HepG2 (cell line): Measurements from ENCODE around the gene WBP1. TPM values are rescaled to one million over a fixed set of nuclear protein-coding genes. Genes with fewer than 3 reads are reported as not detected.
A peak's percentile ranks its signal among the peaks of the same experiment; 100 is the strongest.

Experiments
- ATAC-seq: fragments of 200-7000 bp; cut with Tn5 transposase; 3 replicates; pipeline ENCODE4 v1.9.1; 2020; ENCODE audit warnings: mild to moderate bottlenecking, moderate library complexity
- BruUV-seq: library from RNA; stranded (reverse); fragments of 400-500 nt; replicated peaks from 2 replicates; lab custom pipeline; 2021; lab: Mats Ljungman, UMichigan
- CTCF ChIA-PET: fragments of 300-600 bp; formaldehyde crosslinking; extraction: SDS; loops from one replicate; lab custom pipeline; 2021; ENCODE audit warnings: low total read pairs, inconsistent platforms, low intra/inter-chr PET ratio; lab: Yijun Ruan, JAX
- POLR2A ChIA-PET: fragments of 350-600 bp; sonication (Branson Sonifier 250); formaldehyde crosslinking; loops from one replicate; lab custom pipeline; 2020; ENCODE audit warnings: antibody characterized with exemption, inconsistent platforms; lab: Yijun Ruan, JAX
- DNase-seq: peaks from one replicate; pipeline ENCODE4 v3.0.0-alpha.2; 2015; ENCODE audit warnings: low spot score
- FAIRE-seq: peaks from 3 replicates; lab custom pipeline; 2011; peaks lifted over from hg19 to GRCh38; lab: Jason Lieb, UNC
- H2AFZ ChIP-seq: one replicate; pipeline ENCODE4 v1.6.1; 2011; ENCODE audit warnings: low read length, inconsistent platforms
- H3K27ac ChIP-seq: fragments of 300-600 bp; 3 replicates; pipeline ENCODE4 v1.8.0; 2011; ENCODE audit warnings: mixed run types, mild to moderate bottlenecking, mixed read lengths, low read length, inconsistent platforms; ENCODE audit not compliant: insufficient read depth; ENCODE audit errors: extremely low read length
- H3K27me3 ChIP-seq, 2 experiments: fragments of 200-600 bp in 1 of 2; 2 replicates in 1 of 2; 3 replicates in 1 of 2; pipeline versions ENCODE4 v1.6.0 to v1.8.0; 2011; ENCODE audit warnings: low read length in 2 of 2, mild to moderate bottlenecking in 2 of 2, moderate library complexity in 2 of 2, inconsistent platforms in 1 of 2; ENCODE audit not compliant: insufficient read depth in 2 of 2, control insufficient read depth in 1 of 2
- H3K36me3 ChIP-seq, 2 experiments: fragments of 200-600 bp in 1 of 2; replicated peaks in 1 of 2; 2 replicates in 1 of 2; 3 replicates in 1 of 2; pipeline versions ENCODE4 v1.5.1 to v1.8.0; 2011; ENCODE audit warnings: low read length in 2 of 2, inconsistent platforms in 1 of 2; ENCODE audit not compliant: insufficient read depth in 2 of 2, control insufficient read depth in 1 of 2
- H3K4me1 ChIP-seq: 2 replicates; pipeline ENCODE4 v1.5.1; 2012; ENCODE audit warnings: low read length, inconsistent platforms; ENCODE audit not compliant: insufficient read depth
- H3K4me2 ChIP-seq: 2 replicates; pipeline ENCODE4 v1.6.0; 2011; ENCODE audit warnings: low read depth, low read length, inconsistent platforms
- H3K4me3 ChIP-seq, 3 experiments: fragments of 200-600 bp in 1 of 3; sonication (generic), shearing (Covaris generic) in 1 of 3; replicated peaks in 1 of 3; 2 replicates each; pipeline ENCODE4 v1.5.1; 2011 to 2016; ENCODE audit warnings: low read length in 3 of 3, inconsistent platforms in 2 of 3, low read depth in 2 of 3, mild to moderate bottlenecking in 2 of 3, control low read depth in 1 of 3, mixed read lengths in 1 of 3; ENCODE audit not compliant: insufficient read depth in 1 of 3
- H3K79me2 ChIP-seq: one replicate; pipeline ENCODE4 v1.6.1; 2011; ENCODE audit warnings: low read length, inconsistent platforms; ENCODE audit not compliant: insufficient read depth
- H3K9ac ChIP-seq: 2 replicates; pipeline ENCODE4 v1.6.0; 2011; ENCODE audit warnings: mild to moderate bottlenecking, low read depth, low read length, inconsistent platforms; ENCODE audit not compliant: insufficient read depth
- H3K9me3 ChIP-seq: 2 replicates; pipeline ENCODE4 v1.5.1; 2012; ENCODE audit warnings: mild to moderate bottlenecking, low read length
- H4K20me1 ChIP-seq: 2 replicates; pipeline ENCODE4 v1.6.0; 2011; ENCODE audit warnings: inconsistent platforms, mild to moderate bottlenecking, low read length, moderate library complexity; ENCODE audit not compliant: insufficient read depth
- BCL6 ChIP-seq: IDR thresholded peaks from 2 replicates; pipeline ENCODE4 v1.6.1; 2016; ENCODE audit warnings: missing genetic modification reagents, missing compliant biosample characterization
- MAZ ChIP-seq, 2 experiments: sonication (generic) in 1 of 2; formaldehyde crosslinking in 1 of 2; IDR thresholded peaks; 2 replicates each; pipeline versions ENCODE4 v1.5.0 to v1.6.1; 2012 to 2020; ENCODE audit warnings: low read depth in 2 of 2, mild to moderate bottlenecking in 2 of 2, borderline replicate concordance in 1 of 2, improper control_type of control experiment in 1 of 2, low read length in 1 of 2, missing genetic modification reagents in 1 of 2, moderate library complexity in 1 of 2
- PHF8 ChIP-seq: sonication (generic); formaldehyde crosslinking; IDR thresholded peaks from 2 replicates; pipeline ENCODE4 v1.5.0; 2020; ENCODE audit warnings: missing genetic modification reagents
- ZBED4 ChIP-seq: sonication (generic); formaldehyde crosslinking; IDR thresholded peaks from 2 replicates; pipeline ENCODE4 v1.4.0; 2020; ENCODE audit warnings: missing genetic modification reagents, borderline replicate concordance
- ZBTB14 ChIP-seq: sonication (generic); formaldehyde crosslinking; IDR thresholded peaks from 2 replicates; pipeline ENCODE4 v1.4.0; 2020; ENCODE audit warnings: missing genetic modification reagents
- ZFP41 ChIP-seq: sonication (generic); formaldehyde crosslinking; IDR thresholded peaks from 2 replicates; pipeline ENCODE4 v1.4.0; 2020; ENCODE audit warnings: mild to moderate bottlenecking, missing genetic modification reagents, borderline replicate concordance
- ZNF292 ChIP-seq: sonication (generic); formaldehyde crosslinking; IDR thresholded peaks from 2 replicates; pipeline ENCODE4 v1.8.1; 2022; ENCODE audit warnings: mild to moderate bottlenecking, low read depth, missing genetic modification reagents, borderline replicate concordance
- ZNF343 ChIP-seq: sonication (generic); formaldehyde crosslinking; IDR thresholded peaks from 2 replicates; pipeline ENCODE4 v1.4.0; 2020; ENCODE audit warnings: mild to moderate bottlenecking, missing genetic modification reagents
- ZNF552 ChIP-seq: sonication (generic); formaldehyde crosslinking; IDR thresholded peaks from 2 replicates; pipeline ENCODE4 v1.9.0; 2022; ENCODE audit warnings: missing genetic modification reagents, mild to moderate bottlenecking, borderline replicate concordance
- ZSCAN31 ChIP-seq: sonication (generic); formaldehyde crosslinking; IDR thresholded peaks from 2 replicates; pipeline ENCODE4 v1.5.0; 2020; ENCODE audit warnings: low read depth, mild to moderate bottlenecking, missing genetic modification reagents
- WGBS: methylation state at CpG from one replicate; pipeline ENCODE4 v1.1.6; 2017; ENCODE audit warnings: low lambda C conversion rate; 5-methylcytosine and 5-hydroxymethylcytosine counted together
- in situ Hi-C: cut with HindIII; loops from 2 replicates; pipeline ENCODE4 v1.10.0; 2017; ENCODE audit warnings: low pct_unique_long_range_greater_than_20kb; ENCODE audit not compliant: extremely low pct_ligation_motif_present
- intact Hi-C: fragments of 100-400 bp; cut with micrococcal nuclease; formaldehyde crosslinking; loops from one replicate; pipeline ENCODE4 v1.10.0; 2022; ENCODE audit not compliant: unreplicated experiment
- polyA plus RNA-seq, 8 experiments: library from polyadenylated mRNA; depleted of rRNA in 3 of 8; stranded (reverse) in 7 of 8; unstranded in 1 of 8; fragments of >200 nt; fragmentation: Illumina TruSeq in 4 of 8; extraction: Trizol in 4 of 8; gene quantifications; 2 replicates each; pipeline versions ENCODE4 v1.2.1 to v1.2.3, GENCODE V29; 2011 to 2016; ENCODE audit warnings: low read depth in 4 of 8, missing spikeins in 1 of 8, mixed read lengths in 1 of 8; ENCODE audit not compliant: insufficient read depth in 1 of 8
- total RNA-seq, 5 experiments: library from RNA; depleted of rRNA; stranded (reverse); fragments of >200 nt; fragmentation: Illumina TruSeq; extraction: Trizol; gene quantifications; 2 replicates each; pipeline ENCODE4 v1.2.3, GENCODE V29; 2016; ENCODE audit warnings: low read depth in 1 of 5
- TF ChIP-seq, protein P1 (sequence below): sonication (generic); formaldehyde crosslinking; IDR thresholded peaks from 2 replicates; pipeline ENCODE4 v1.8.1; 2023; ENCODE audit warnings: mild to moderate bottlenecking, missing genetic modification reagents
- TF ChIP-seq, protein P2 (sequence below): sonication (generic); formaldehyde crosslinking; IDR thresholded peaks from 2 replicates; pipeline ENCODE4 v1.5.0; 2020; ENCODE audit warnings: missing genetic modification reagents

WBP1 gene
- total and polyA plus RNA-seq, 2 of the 13 experiments (the other 11 are each of a cell fraction or from before 2014, with no cell fraction given) = 38.8 to 85.7 TPM

DNA sequence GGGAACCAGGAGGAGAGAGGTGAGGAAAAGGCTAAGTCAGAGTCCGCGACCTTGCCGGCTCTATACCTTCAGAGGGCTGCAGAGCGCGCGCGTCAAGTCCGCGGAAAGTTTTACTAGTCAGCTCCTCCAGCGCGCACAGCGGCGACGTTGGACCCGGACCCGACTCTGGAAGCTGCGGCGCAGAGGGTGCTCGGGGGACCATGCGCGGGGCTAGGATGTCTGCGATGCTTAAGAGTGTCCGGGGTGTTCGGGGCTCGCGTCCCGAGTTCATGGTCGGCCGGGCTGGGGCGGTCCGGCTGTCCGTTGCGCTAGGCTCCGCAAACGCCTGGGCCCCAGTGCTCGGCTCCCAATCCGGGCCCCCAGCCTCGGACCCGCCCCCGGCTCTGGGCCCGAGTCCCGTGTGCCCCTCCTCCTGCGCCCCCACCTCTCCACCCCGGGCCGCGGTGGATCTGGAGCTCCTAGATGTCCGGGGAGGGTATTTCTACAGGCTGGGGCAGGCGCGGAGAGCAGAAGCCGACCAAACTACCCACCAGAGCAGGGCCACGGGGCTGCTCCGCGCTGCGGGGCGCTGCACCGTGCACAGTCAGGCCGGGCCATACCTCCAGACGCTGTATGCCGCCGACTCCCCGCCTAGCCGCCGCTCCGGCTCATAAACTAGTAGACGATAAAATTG lies 41.2 kb downstream of the WBP1 start, which contains the start of gene LBX2:
TSS of gene LBX2 (minus strand) at position 337 of the 673 bp plus-strand sequence. CDS start at position 271, 66 bp downstream.
- no peaks in the 10 kb centered on the region; a peak in 1 of 5 replicates for H3K27me3 ChIP-seq
- DNase-seq (no peak), ATAC-seq (peak; percentile 4), FAIRE-seq (no peak)
- peaks cover 73% of the 10 kb centered on the region for H3K4me1 ChIP-seq
- no peak within 1 kb of the TSS for H2AFZ ChIP-seq
- peak within 1 kb of the TSS; percentile 32 to 66 (median 53); a peak in 5 of 6 replicates for H3K4me3 ChIP-seq
- no peaks in the 10 kb centered on the region for H3K9me3 ChIP-seq
- H3K9ac ChIP-seq = peak within 1 kb of the TSS; percentile 50
- H3K36me3 ChIP-seq = no peaks in the 10 kb centered on the region
- 71% methylated on average over 60 of the region's 65 CpGs for WGBS
- peak within 1 kb of the TSS; percentile 70 for H3K27ac ChIP-seq
- intact Hi-C loops = loop anchor here (10.0 kb wide), 1 partner anchor 1805 kb away; no protein-coding TSS in a partner anchor
- in situ Hi-C loops = no loop called here
- POLR2A ChIA-PET = interaction anchor here (1.0 to 16.5 kb wide), 9 partner anchors 8 to 69 kb away, joined by 3 to 795 read pairs (median 22); partner anchors contain the start of genes AUP1, CCDC142, DQX1 and HTRA2
- CTCF ChIA-PET = no interaction called here
- no TSS peak for BruUV-seq
- peaks cover 30% of the 10 kb centered on the region for H3K79me2 ChIP-seq
- no peaks in the 10 kb centered on the region for H4K20me1 ChIP-seq
- peak within 1 kb of the TSS; percentile 92 for H3K4me2 ChIP-seq
- TF ChIP-seq ZNF552 (CRISPR knock-in tag) (no peak), ZFP41 (CRISPR knock-in tag) (0 out of 2 replicates have a peak, but pooled peaks have one; percentile 18), ZBED4 (CRISPR knock-in tag) (no peak), ZNF343 (CRISPR knock-in tag) (0 out of 2 replicates have a peak, but pooled peaks have one; percentile 27), MAZ (IDR thresholded peaks at IDR 0.05; ENCODE audit: borderline replicate concordance, low read depth, low read length) (peak; percentile 70), MAZ (CRISPR knock-in tag; IDR thresholded peaks at IDR 0.05; ENCODE audit: low read depth) (peak; percentile 89), ZBTB14 (CRISPR knock-in tag) (no peak), BCL6 (CRISPR knock-in tag) (0 out of 2 replicates have a peak, but pooled peaks have one; percentile 13), PHF8 (CRISPR knock-in tag) (0 out of 2 replicates have a peak, but pooled peaks have one; percentile 35), ZSCAN31 (CRISPR knock-in tag) (peak; percentile 62; the same call in 1 of the 2 replicates), ZNF292 (peak; percentile 47)
- TF ChIP-seq, protein P1, sequence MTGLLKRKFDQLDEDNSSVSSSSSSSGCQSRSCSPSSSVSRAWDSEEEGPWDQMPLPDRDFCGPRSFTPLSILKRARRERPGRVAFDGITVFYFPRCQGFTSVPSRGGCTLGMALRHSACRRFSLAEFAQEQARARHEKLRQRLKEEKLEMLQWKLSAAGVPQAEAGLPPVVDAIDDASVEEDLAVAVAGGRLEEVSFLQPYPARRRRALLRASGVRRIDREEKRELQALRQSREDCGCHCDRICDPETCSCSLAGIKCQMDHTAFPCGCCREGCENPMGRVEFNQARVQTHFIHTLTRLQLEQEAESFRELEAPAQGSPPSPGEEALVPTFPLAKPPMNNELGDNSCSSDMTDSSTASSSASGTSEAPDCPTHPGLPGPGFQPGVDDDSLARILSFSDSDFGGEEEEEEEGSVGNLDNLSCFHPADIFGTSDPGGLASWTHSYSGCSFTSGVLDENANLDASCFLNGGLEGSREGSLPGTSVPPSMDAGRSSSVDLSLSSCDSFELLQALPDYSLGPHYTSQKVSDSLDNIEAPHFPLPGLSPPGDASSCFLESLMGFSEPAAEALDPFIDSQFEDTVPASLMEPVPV (CRISPR knock-in tag) = 0 out of 2 replicates have a peak, but pooled peaks have one; percentile 53
- TF ChIP-seq, protein P2, sequence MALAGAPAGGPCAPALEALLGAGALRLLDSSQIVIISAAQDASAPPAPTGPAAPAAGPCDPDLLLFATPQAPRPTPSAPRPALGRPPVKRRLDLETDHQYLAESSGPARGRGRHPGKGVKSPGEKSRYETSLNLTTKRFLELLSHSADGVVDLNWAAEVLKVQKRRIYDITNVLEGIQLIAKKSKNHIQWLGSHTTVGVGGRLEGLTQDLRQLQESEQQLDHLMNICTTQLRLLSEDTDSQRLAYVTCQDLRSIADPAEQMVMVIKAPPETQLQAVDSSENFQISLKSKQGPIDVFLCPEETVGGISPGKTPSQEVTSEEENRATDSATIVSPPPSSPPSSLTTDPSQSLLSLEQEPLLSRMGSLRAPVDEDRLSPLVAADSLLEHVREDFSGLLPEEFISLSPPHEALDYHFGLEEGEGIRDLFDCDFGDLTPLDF (CRISPR knock-in tag) = no peak
